OCI-LY7 (cell line): ENCODE data around the gene PRR33.

Source experiments
- EZH2phosphoT487 ChIP-seq: fragments of 200-600 bp; sonication (generic); IDR thresholded peaks from 2 replicates; pipeline ENCODE4 v1.6.1; 2018; ENCODE audit warnings: low read depth, borderline replicate concordance, mild to moderate bottlenecking, mixed run types, antibody characterized with exemption, low read length, moderate library complexity, mixed read lengths
- TF ChIP-seq, protein P1 (sequence below): fragments of 200-600 bp; sonication (generic); conservative IDR thresholded peaks from 2 replicates; pipeline ENCODE4 v1.5.1; 2014; ENCODE audit warnings: mild to moderate bottlenecking, antibody characterized with exemption, low read length, moderate library complexity, mixed read lengths

DNA sequence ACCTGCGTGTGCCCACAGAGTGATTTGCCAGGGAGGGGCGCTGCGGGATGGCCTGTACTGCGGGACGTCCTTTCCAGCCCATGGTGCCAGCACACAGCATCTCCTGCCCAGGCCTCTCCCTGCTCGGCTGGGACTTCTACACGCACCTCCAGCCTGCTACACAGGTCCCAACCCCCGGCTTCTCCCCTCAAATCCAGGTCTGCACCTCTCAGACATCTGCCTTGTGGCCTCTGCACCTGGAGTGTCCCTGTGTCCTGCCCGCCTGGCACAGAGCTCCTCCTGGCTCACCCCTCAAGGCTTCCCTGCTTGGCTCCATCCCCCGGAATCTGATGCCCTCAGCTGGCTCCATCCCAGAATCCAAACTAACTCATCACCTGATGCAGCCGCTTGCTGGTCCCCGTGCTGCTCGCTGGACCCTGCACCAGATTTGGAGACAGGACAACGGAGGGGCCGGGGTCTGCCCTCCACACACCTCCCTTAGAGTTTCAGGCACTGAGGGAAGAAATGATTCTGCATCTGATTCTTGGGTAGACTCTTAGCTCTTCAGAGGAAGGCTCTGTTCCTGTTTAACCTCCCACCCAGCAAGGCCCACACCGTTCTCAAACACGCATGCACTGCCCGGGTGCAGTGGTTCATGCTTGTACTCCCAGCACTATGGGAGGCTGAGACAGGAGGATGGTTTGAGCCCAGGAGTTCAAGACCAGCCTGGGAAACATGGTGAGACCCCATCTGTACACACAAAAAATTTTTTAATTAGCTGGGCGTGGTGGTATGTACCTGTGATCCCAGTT lies 42.9 kb downstream of the PRR33 start:
- TF ChIP-seq, protein P1, sequence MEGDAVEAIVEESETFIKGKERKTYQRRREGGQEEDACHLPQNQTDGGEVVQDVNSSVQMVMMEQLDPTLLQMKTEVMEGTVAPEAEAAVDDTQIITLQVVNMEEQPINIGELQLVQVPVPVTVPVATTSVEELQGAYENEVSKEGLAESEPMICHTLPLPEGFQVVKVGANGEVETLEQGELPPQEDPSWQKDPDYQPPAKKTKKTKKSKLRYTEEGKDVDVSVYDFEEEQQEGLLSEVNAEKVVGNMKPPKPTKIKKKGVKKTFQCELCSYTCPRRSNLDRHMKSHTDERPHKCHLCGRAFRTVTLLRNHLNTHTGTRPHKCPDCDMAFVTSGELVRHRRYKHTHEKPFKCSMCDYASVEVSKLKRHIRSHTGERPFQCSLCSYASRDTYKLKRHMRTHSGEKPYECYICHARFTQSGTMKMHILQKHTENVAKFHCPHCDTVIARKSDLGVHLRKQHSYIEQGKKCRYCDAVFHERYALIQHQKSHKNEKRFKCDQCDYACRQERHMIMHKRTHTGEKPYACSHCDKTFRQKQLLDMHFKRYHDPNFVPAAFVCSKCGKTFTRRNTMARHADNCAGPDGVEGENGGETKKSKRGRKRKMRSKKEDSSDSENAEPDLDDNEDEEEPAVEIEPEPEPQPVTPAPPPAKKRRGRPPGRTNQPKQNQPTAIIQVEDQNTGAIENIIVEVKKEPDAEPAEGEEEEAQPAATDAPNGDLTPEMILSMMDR, result no peak
- no peak for TF ChIP-seq EZH2phosphoT487
